NCI-H82 (cell line): ENCODE data around the gene PIPOX.

Source experiments
- DNase-seq: peaks from one replicate; lab custom pipeline; 2025; lab: John Stamatoyannopoulos, UW

PIPOX gene

DNA sequence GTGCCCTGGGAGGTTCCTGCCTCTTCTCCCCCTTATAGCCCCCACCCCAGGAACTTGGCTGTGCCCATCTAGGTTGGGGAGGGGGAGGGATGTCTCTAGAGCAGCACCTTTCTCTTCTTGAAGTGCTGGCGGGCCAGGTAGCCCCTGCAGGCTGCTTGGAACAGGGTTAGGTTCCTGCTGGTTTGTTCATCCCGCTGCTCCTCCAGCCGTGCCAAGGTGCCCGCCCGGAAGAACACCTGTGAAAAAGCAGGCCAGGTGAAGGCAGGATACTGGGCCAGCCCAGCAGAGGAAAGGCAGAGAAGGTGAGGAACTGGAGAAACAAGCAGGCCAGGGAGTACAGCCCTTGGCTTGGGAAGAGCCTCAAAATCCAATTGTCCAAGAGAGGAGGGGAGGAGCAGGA lies 56.6 kb downstream of the PIPOX start:
- peak; percentile 45 for DNase-seq

DNA sequence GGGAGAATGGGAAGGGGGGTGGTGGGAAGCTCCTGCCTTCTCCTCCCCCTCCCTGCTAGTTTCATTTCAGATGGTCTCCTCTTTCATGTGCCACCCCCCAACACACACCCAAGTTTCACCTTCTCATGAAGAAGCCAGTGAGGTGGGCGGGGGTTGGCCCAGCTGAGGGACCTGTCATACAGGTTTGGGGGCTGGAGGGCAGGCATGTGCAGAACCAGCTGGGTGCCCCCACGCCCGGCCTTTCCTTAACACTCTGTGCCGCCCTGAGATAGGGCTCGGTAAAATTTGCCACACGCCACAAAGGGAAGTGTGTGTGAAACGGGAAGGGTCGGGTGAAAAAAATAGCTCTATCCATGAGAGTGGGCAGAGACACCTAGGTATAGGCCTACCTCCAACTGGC lies 57.4 kb downstream of the PIPOX start:
- DNase-seq = no peak

DNA sequence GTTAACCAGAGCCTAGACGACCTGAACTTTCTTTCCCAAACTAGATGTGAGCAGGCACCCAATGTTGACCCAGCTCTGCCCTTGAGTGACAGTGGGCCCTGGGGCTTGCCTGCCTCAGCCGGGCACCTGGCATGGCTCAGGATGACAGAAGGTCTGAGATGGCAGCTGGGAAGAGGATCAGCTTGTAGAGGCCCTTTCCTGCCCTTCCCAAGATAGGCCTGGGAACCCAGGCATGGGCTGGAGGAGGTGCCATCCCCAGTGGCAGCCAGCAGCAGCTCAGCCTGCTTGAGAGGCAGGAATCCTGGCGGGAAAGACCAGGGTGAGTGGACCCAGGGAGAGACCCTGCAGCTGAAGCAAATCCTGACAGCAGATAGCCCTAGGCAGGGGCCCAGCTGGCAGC lies 59.1 kb downstream of the PIPOX start:
- peak; percentile 71 for DNase-seq

DNA sequence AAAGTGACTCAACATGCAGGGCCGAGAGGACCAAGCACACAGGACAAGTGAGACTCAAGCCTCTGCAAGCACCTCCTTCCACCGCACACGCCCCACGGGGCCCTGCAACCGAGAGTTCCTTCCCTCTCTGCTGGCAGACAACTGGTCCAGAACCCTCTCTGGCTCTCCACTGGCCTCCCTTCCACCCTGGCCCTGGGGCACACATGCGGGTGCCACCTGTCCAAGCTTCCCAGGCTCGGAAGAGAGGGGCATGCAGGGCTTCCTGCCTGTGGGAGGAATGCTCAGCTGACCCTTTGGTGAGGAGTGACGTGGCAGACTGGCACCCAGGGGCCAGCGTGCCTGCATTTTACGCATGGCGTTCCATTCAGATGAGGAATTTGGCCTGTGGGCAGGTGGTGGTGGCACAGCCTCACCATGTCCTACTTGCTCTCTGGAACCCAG lies 59.8 kb downstream of the PIPOX start:
- DNase-seq = no peak

DNA sequence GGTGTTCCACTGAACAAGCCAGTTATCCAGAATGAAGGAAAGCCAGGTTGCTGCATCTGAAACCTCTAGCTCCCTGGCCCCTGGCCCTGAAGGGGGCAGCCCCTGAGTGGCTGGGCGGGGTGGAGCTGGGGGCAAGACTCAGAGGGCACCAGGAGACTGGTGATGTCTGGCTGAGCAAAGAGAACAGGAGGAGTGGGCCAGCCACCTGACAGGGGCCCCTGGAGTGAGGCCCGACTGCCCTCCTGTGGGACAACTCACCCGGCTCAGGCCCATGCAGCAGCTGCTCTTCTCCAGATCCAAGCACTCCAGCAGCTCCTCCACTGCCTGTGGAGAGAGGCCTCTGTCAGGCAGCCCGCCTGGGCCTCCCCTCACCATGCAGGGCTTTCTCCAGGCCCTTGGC lies 60.4 kb downstream of the PIPOX start:
- peak; percentile 40 for DNase-seq
